SU-DHL-6 (cell line): ENCODE data around the gene MAPK8.

Experiments used
- CTCF ChIP-seq: fragments of 200-600 bp; sonication (generic); IDR thresholded peaks from one replicate; pipeline ENCODE4 v1.5.1; 2017; ENCODE audit warnings: antibody characterized with exemption, mild to moderate bottlenecking, low read length, moderate library complexity; ENCODE audit not compliant: insufficient read depth, poor library complexity, severe bottlenecking
- EZH2phosphoT487 ChIP-seq: fragments of 200-600 bp; sonication (generic), shearing (Covaris generic); conservative IDR thresholded peaks from 2 replicates; pipeline ENCODE4 v1.6.1; 2018; ENCODE audit warnings: mild to moderate bottlenecking, antibody characterized with exemption, low read length, moderate library complexity, mixed read lengths

GRCh38 chr10:48445932-48446331 lies 139.5 kb downstream of the MAPK8 start:
- TF ChIP-seq CTCF (no peak), EZH2phosphoT487 (no peak)
